Ovary (tissue), 9 donors: ENCODE data around the gene JAK1. TPM values are rescaled to one million over a fixed set of nuclear protein-coding genes. Genes with fewer than 3 reads are reported as not detected.
A peak's percentile ranks its signal among the peaks of the same experiment; 100 is the strongest.

Experiments used
- DNase-seq, 5 donors: peaks; one replicate each; pipeline ENCODE4 v3.0.0-alpha.2; 2019 to 2020
- H3K27ac ChIP-seq, 2 donors: fragments of 200-600 bp; one replicate each; pipeline versions ENCODE4 v1.5.1 to v1.8.0; 2019 to 2022
- H3K27me3 ChIP-seq: fragments of 200-600 bp; one replicate; pipeline ENCODE4 v1.8.0; 2022
- H3K36me3 ChIP-seq: fragments of 200-600 bp; sonication (generic); one replicate; pipeline ENCODE4 v1.5.1; 2019
- H3K4me1 ChIP-seq: one replicate; pipeline ENCODE4 v1.8.1; 2013; ENCODE audit warnings: mild to moderate bottlenecking, moderate library complexity; ENCODE audit not compliant: insufficient read depth
- H3K4me3 ChIP-seq: fragments of 200-600 bp; sonication (generic); one replicate; pipeline ENCODE4 v1.5.1; 2017
- H3K9me3 ChIP-seq, 2 donors: fragments of 200-600 bp in 1 of 2; sonication (generic) in 1 of 2; one replicate each; pipeline versions ENCODE4 v1.5.1 to v1.8.1; 2013 to 2019; ENCODE audit warnings: mild to moderate bottlenecking in 1 of 2, moderate library complexity in 1 of 2
- EP300 ChIP-seq: sonication (generic); formaldehyde crosslinking; IDR thresholded peaks from one replicate; pipeline ENCODE4 v1.6.1; 2017; ENCODE audit warnings: antibody characterized with exemption
- POLR2A ChIP-seq: fragments of 450-650 bp; IDR thresholded peaks from one replicate; pipeline ENCODE4 v1.6.1; 2017; ENCODE audit warnings: antibody characterized with exemption, mild to moderate bottlenecking, moderate library complexity
- WGBS, 3 donors: extraction: QIAGEN DNeasy Blood & Tissue Kit in 1 of 3; methylation state at CpG; one replicate each; pipeline versions ENCODE4 v1.1.5 to v1.1.7; 2013 to 2017; 5-methylcytosine and 5-hydroxymethylcytosine counted together
- intact Hi-C, 4 donors: fragments of 100-400 bp; cut with DNase I; formaldehyde crosslinking; loops; one replicate each; pipeline versions ENCODE4 v1.11.0 to v1.15.1; 2022 to 2023
- polyA plus RNA-seq, 2 donors: library from polyadenylated mRNA; stranded (reverse); fragments of 200-250 nt in 1 of 2; fragments of 350-450 nt in 1 of 2; fragmentation: Illumina TruSeq in 1 of 2; extraction: RNeasy Lipid Tissue Mini Kit (QIAGEN cat#74804) in 1 of 2; gene quantifications; one replicate each; pipeline ENCODE4 v1.2.3, GENCODE V29; 2013 to 2014
- total RNA-seq, 7 donors: library from RNA; depleted of rRNA in 2 of 7; stranded (reverse); fragments of >200 nt in 2 of 7; fragmentation: NEBNext Ultra II Directional in 3 of 7; extraction: Animal tissue kit (Norgen Biotek cat#: 25700) in 3 of 7; gene quantifications; one replicate each; pipeline versions ENCODE4 v1.1.0 to v1.2.4, GENCODE V29; 2016 to 2023
- TF ChIP-seq, protein P1 (sequence below), 3 donors: fragments of 450-650 bp in 2 of 3; fragments of 200-600 bp in 1 of 3; IDR thresholded peaks; one replicate each; pipeline versions ENCODE4 v1.5.1 to v1.8.0; 2016 to 2022; ENCODE audit warnings: antibody characterized with exemption in 3 of 3, mild to moderate bottlenecking in 1 of 3
- donor health status: DM: no; HTN: no; CAD: no; lungs with moderate emphysema.
- donor health status: DM: no; HTN: no; CAD: no.
- donor health status: Bipolar disorder and iron deficiency.
- donor health status: DM: yes; HTN: yes; CAD: no.
- donor health status: DM: no; HTN: no; CAD: no.
- donor health status: DM: yes; HTN: yes; CAD: no.

The JAK1 gene
- total and polyA plus RNA-seq, 9 donors: 50.9 to 169 (median 127) TPM

DNA sequence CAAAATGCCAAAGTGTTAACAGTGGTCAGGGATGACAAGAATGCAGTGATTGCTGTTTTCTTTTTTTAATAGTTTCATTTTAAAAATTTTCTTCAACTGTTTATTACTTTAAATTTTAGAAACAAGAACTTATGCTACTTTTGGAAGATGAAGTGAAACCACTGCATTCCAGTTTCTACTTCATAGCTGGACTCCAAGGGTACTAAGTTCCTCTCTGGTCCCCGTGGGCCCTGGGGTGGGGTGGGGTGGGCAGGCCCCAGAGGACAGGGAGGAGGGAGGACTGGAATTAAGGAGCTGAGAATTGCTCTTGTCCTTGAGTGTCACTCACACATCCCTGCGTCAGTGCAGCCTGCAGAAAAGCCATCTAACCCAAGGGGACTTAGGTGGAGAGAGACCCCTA lies 124.1 kb downstream of the JAK1 start:
- Histone ChIP-seq H3K9me3 (no peaks in the 10 kb centered on the region), H3K4me3 (no peak overlapping the region), H3K4me1 (peaks cover 2% of the 10 kb centered on the region), H3K36me3 (no peaks in the 10 kb centered on the region), H3K27me3 (no peaks in the 10 kb centered on the region), H3K27ac (peak overlapping the region in 1 of 2 donors; percentile 9)
- 31 to 50% (median 31%) methylated on average over 2 of the region's 2 CpGs for WGBS, 3 donors
- TF ChIP-seq POLR2A (no peak), EP300 (no peak)
- TF ChIP-seq, protein P1, sequence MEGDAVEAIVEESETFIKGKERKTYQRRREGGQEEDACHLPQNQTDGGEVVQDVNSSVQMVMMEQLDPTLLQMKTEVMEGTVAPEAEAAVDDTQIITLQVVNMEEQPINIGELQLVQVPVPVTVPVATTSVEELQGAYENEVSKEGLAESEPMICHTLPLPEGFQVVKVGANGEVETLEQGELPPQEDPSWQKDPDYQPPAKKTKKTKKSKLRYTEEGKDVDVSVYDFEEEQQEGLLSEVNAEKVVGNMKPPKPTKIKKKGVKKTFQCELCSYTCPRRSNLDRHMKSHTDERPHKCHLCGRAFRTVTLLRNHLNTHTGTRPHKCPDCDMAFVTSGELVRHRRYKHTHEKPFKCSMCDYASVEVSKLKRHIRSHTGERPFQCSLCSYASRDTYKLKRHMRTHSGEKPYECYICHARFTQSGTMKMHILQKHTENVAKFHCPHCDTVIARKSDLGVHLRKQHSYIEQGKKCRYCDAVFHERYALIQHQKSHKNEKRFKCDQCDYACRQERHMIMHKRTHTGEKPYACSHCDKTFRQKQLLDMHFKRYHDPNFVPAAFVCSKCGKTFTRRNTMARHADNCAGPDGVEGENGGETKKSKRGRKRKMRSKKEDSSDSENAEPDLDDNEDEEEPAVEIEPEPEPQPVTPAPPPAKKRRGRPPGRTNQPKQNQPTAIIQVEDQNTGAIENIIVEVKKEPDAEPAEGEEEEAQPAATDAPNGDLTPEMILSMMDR (IDR thresholded peaks at IDR 0.05): no peak
- DNase-seq: no peak
- intact Hi-C loops: loop anchor here in 1 of 4 donors (10.0 kb wide), 1 partner anchor 373 kb away; no protein-coding TSS in a partner anchor

DNA sequence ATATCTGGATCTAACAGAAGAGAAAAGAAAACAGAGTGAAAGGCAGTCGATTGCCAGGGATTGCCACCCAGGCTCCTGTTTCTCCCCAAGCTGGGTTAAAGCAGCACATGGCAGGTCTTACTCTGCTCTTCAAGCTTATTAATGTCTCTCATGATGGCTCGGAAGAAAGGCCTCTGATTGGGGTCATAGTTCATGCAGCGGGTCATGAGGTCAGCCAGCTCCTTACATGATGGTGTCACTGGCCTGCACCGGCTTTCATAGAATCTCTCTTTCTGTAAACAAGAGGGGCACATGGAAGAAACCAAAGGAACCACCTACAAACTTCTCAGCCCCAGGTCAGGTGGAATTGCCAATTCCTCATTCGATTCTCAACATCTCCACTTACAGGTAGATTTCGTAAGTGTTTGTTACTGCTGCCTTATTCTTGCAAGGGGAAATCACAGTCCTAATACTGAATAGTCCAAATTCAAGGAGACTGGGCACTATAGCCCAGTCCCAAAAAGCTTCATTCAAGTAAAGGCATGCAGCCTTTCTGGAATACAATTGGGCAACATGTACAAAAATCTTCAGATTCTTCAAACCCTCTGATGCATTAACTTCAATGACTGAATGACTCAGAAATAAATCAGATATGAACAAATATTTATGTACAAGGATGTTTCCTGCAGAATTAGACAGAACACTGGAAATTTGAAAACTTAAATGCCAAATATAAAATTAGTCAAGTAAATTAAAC lies 124.9 kb downstream of the JAK1 start:
- no peak overlapping the region for H3K4me3 ChIP-seq
- intact Hi-C loops: loop anchor here in 1 of 4 donors (10.0 kb wide), 1 partner anchor 373 kb away; no protein-coding TSS in a partner anchor
- DNase-seq: peak in 1 of 5 donors; percentile 31
- H3K27me3 ChIP-seq: no peaks in the 10 kb centered on the region
- peaks cover 2% of the 10 kb centered on the region for H3K4me1 ChIP-seq
- no peak for TF ChIP-seq EP300
- no peak for TF ChIP-seq POLR2A
- TF ChIP-seq, protein P1 (IDR thresholded peaks at IDR 0.05): no peak
- no peaks in the 10 kb centered on the region for H3K36me3 ChIP-seq
- H3K27ac ChIP-seq: no peak overlapping the region
- H3K9me3 ChIP-seq: no peaks in the 10 kb centered on the region
- 62 to 74% (median 65%) methylated on average over 6 of the region's 6 CpGs for WGBS, 3 donors

DNA sequence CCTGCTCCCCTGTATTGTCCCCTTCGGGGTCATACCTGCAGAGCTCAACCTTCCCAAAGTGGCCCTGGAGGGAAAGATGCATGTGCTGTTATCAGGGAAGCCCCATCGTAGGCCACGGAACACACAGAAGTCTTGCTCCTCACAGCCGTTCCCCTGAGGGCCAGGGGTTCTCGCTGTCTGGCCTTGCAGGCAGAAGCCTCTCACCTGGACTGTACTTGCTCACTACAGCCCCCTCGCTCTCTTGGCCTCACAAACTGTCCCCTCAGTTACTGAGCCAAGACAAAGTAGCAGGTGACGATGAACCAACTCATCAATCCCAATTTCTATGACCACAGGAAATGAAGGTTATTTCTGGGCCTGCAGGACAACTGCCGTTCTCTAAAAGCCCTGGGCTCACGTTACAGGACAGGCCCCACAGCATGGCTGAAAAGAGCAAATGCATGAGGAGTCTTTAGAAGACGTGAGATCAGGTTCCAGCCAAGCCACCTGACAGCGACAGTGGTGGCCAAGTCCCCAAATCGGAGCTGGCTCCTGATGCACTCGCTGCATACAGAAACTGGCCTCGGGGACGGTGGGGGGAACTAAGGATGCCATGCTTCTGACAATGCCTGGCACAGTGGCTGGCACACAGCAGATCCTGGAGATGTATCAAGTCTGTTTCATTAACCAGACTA lies 126.5 kb downstream of the JAK1 start:
- 89 to 93% (median 93%) methylated on average over 15 of the region's 15 CpGs for WGBS, 3 donors
- H3K27ac ChIP-seq: no peak overlapping the region
- H3K27me3 ChIP-seq: no peaks in the 10 kb centered on the region
- H3K4me3 ChIP-seq: no peak overlapping the region
- intact Hi-C loops: loop anchor here in 1 of 4 donors (10.0 kb wide), 1 partner anchor 375 kb away; no protein-coding TSS in a partner anchor
- TF ChIP-seq EP300: no peak
- TF ChIP-seq, protein P1 (IDR thresholded peaks at IDR 0.05): no peak
- TF ChIP-seq POLR2A: no peak
- DNase-seq: peak in 1 of 5 donors; percentile 19
- H3K4me1 ChIP-seq: peaks cover 2% of the 10 kb centered on the region
- no peaks in the 10 kb centered on the region for H3K36me3 ChIP-seq
- no peaks in the 10 kb centered on the region for H3K9me3 ChIP-seq

DNA sequence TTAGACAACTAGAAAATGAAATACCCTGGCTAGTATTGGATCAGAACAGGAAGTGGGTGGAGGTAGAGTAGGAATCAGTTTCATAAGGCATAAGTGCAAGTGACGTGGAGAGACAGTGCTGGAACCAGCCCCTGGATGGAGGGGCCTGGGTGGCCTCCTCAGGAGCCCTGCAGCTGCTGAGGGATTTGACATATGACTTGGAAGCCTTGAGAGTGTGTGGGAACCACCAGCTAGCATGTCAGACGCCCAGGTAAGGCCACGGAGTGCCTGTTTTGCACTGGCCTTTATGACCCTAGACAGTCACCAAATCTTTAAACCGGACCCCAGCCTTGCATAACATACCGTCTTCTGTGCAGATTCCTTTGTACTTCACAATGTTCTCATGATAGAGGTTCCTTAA lies 127.1 kb downstream of the JAK1 start:
- WGBS, 3 donors: 83 to 91% (median 89%) methylated on average over 5 of the region's 5 CpGs
- no peaks in the 10 kb centered on the region for H3K9me3 ChIP-seq
- no peak for DNase-seq
- no peak overlapping the region for H3K4me3 ChIP-seq
- peaks cover 2% of the 10 kb centered on the region for H3K4me1 ChIP-seq
- no peak overlapping the region for H3K27ac ChIP-seq
- intact Hi-C loops: no loop called here
- TF ChIP-seq, protein P1 (IDR thresholded peaks at IDR 0.05): no peak
- no peaks in the 10 kb centered on the region for H3K36me3 ChIP-seq
- no peaks in the 10 kb centered on the region for H3K27me3 ChIP-seq
